Ramos (cell line): ENCODE data around the gene CASZ1.

ENCODE experiments used
- in situ Hi-C: fragments of 300-500 bp; cut with MboI; formaldehyde crosslinking; loops from one replicate; pipeline ENCODE4 v1.14.3; 2022; ENCODE audit warnings: low sequenced_read_pairs; ENCODE audit not compliant: unreplicated experiment

The CASZ1 gene

GRCh38 chr1:10716840-10717239, 79.6 kb downstream of the CASZ1 start:
- in situ Hi-C loops: no loop called here

DNA sequence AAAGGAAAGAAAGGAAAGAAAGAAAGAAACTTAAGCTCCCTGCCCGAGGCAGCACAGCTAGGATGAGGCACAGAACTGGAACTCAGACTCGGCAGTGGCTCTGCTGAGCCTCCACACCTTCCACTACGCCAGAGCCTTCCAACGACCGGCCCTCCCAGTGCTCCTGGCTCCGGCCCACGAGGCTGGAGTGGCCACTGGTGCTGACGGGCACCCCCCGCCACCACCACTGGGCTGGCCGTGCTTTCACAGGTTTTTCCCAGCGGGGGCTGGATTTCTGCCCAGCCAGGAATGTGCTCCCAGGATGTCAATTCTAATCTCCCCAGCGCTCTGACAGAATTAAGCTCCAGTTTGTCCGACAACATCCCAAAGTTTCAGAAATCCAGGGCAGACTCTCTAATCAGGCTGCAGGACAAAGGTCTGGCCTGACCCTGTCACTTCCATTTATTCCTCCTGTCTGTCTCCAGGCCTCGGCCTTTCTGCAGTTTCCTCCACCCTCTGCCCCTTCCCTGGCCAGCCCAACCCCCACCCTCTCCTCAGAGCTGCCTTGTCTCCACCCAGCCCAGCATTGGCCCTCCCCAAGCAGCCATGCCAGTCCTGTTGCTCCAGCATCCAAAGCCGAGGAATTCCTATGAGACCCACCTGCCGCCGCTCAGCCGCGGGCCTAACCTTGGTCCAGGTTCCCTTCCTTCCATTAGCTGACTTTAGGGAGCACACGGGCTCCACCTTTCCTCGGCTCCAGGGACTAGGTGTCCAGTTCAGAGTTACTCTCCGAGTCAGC, 81.9 kb downstream of the CASZ1 start:
- in situ Hi-C loops: no loop called here

GRCh38 chr1:10713614-10714013, 82.8 kb downstream of the CASZ1 start:
- in situ Hi-C loops: no loop called here

- in situ Hi-C loops: no loop called here
These were observed 83.7 kb downstream of the CASZ1 start for GRCh38 chr1:10712568-10713362.

DNA sequence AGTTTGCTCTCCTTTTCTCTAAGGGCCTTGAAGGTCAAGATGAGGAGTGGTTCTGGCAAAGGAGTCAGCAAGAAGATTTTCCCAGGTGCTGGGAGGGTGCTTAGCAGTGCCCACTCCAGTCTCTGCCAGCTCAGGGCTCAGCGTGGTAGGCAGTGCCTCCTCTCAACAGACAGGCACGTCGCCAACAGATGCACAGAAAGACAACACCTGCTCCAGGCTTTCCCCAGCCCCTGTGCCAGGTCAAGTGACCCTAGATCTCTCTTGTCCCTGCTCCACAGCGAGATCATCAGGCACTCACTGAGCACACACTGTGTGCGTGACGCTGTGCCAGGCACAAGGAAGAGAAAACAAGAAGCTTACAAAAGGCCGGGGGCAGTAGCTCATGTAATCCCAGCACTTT, 86.0 kb downstream of the CASZ1 start:
- in situ Hi-C loops: no loop called here

- in situ Hi-C loops: no loop called here
These were observed 86.8 kb downstream of the CASZ1 start for GRCh38 chr1:10709646-10710045.

- in situ Hi-C loops: no loop called here
These were observed 87.3 kb downstream of the CASZ1 start for GRCh38 chr1:10709165-10709564.

GRCh38 chr1:10708757-10709156, 87.7 kb downstream of the CASZ1 start:
- in situ Hi-C loops: no loop called here

- in situ Hi-C loops: no loop called here
These were observed 89.2 kb downstream of the CASZ1 start for GRCh38 chr1:10707208-10707607.

DNA sequence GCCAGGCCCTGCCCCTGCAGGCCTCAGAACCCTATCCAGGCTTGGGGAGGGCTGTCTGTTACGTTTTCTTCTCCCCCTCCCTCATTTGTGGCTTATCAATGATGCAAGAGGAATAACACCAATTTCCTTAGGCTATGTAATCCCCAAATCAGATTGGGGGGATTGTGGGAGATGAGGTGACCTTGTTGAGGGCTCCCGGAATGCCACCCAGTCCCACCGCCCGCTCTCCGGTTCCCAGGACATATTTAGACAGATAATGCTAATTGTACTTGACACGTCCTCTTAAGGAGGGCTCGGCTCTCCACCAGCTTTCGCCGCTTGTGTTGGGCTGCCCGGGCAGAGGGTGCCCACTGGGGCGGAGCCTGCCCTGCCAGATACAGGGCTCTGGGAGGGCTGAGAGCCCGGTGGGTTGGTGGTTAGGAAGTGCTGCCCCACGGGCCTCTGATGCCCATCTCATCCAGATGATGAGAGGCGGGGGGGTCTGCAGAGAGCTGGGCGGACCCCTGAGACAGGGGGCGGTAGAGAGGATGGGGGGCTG, 90.0 kb downstream of the CASZ1 start:
- in situ Hi-C loops: no loop called here

- in situ Hi-C loops: no loop called here
These were observed 90.5 kb downstream of the CASZ1 start for GRCh38 chr1:10705953-10706352.

- in situ Hi-C loops: no loop called here
These were observed 92.0 kb downstream of the CASZ1 start for GRCh38 chr1:10704368-10704882.

- in situ Hi-C loops: no loop called here
These were observed 92.7 kb downstream of the CASZ1 start for GRCh38 chr1:10703702-10704101.

- in situ Hi-C loops: no loop called here
These were observed 95.3 kb downstream of the CASZ1 start for GRCh38 chr1:10701145-10701544.

- in situ Hi-C loops: loop anchor here (25.0 kb wide), 1 partner anchor 163 kb away; no protein-coding TSS in a partner anchor
These were observed 97.0 kb downstream of the CASZ1 start for GRCh38 chr1:10699470-10699835.

GRCh38 chr1:10698726-10699469, 97.5 kb downstream of the CASZ1 start:
- in situ Hi-C loops: loop anchor here (25.0 kb wide), 1 partner anchor 163 kb away; no protein-coding TSS in a partner anchor

- in situ Hi-C loops: loop anchor here (25.0 kb wide), 1 partner anchor 165 kb away; no protein-coding TSS in a partner anchor
These were observed 98.8 kb downstream of the CASZ1 start for GRCh38 chr1:10697621-10698160.

- in situ Hi-C loops: loop anchor here (25.0 kb wide), 1 partner anchor 165 kb away; no protein-coding TSS in a partner anchor
These were observed 99.5 kb downstream of the CASZ1 start for GRCh38 chr1:10696977-10697376.

- in situ Hi-C loops: loop anchor here (25.0 kb wide), 1 partner anchor 167 kb away; no protein-coding TSS in a partner anchor
These were observed 101.5 kb downstream of the CASZ1 start for GRCh38 chr1:10694633-10695627.
